ENCODE results near the gene COG7. TPM values are rescaled to one million over a fixed set of nuclear protein-coding genes. Genes with fewer than 3 reads are reported as not detected.

The COG7 gene
- total RNA-seq, 1 experiment from 2014 or later, result 22.1 TPM

DNA sequence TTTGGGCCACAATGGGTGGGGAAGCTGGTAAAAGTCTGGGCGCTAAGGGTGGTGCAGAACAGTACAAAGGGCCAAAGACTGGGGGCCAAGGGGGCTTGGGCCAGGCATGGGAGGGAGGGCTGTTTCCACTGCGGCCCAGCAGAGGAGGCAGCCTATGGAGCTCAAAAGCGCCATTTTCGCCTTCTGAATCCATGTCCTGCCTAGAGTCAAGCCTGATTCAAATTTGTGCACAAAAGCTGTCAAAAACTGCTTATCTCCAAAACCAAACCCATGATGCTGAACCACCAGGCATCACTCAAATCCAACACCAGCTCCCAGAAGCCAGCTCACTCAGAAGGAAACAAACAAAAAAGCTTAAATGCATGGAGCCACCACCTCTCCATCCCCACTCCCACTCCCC, 16.0 kb downstream of the COG7 start (continued):
- TF ChIP-seq, protein P1, sequence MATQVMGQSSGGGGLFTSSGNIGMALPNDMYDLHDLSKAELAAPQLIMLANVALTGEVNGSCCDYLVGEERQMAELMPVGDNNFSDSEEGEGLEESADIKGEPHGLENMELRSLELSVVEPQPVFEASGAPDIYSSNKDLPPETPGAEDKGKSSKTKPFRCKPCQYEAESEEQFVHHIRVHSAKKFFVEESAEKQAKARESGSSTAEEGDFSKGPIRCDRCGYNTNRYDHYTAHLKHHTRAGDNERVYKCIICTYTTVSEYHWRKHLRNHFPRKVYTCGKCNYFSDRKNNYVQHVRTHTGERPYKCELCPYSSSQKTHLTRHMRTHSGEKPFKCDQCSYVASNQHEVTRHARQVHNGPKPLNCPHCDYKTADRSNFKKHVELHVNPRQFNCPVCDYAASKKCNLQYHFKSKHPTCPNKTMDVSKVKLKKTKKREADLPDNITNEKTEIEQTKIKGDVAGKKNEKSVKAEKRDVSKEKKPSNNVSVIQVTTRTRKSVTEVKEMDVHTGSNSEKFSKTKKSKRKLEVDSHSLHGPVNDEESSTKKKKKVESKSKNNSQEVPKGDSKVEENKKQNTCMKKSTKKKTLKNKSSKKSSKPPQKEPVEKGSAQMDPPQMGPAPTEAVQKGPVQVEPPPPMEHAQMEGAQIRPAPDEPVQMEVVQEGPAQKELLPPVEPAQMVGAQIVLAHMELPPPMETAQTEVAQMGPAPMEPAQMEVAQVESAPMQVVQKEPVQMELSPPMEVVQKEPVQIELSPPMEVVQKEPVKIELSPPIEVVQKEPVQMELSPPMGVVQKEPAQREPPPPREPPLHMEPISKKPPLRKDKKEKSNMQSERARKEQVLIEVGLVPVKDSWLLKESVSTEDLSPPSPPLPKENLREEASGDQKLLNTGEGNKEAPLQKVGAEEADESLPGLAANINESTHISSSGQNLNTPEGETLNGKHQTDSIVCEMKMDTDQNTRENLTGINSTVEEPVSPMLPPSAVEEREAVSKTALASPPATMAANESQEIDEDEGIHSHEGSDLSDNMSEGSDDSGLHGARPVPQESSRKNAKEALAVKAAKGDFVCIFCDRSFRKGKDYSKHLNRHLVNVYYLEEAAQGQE (IDR thresholded peaks at IDR 0.05; ENCODE audit: low read depth), result no peak
- no peak for TF ChIP-seq EZH2phosphoT487 (IDR thresholded peaks at IDR 0.05; ENCODE audit: borderline replicate concordance)
- TF ChIP-seq, protein P2, sequence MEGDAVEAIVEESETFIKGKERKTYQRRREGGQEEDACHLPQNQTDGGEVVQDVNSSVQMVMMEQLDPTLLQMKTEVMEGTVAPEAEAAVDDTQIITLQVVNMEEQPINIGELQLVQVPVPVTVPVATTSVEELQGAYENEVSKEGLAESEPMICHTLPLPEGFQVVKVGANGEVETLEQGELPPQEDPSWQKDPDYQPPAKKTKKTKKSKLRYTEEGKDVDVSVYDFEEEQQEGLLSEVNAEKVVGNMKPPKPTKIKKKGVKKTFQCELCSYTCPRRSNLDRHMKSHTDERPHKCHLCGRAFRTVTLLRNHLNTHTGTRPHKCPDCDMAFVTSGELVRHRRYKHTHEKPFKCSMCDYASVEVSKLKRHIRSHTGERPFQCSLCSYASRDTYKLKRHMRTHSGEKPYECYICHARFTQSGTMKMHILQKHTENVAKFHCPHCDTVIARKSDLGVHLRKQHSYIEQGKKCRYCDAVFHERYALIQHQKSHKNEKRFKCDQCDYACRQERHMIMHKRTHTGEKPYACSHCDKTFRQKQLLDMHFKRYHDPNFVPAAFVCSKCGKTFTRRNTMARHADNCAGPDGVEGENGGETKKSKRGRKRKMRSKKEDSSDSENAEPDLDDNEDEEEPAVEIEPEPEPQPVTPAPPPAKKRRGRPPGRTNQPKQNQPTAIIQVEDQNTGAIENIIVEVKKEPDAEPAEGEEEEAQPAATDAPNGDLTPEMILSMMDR (IDR thresholded peaks at IDR 0.05 in 2 of 3, conservative IDR thresholded peaks at IDR 0.05 in 1 of 3; ENCODE audit: borderline replicate concordance in 1 of 3, insufficient read depth in 1 of 3, low read depth in 2 of 3, low read length in 2 of 3), result no peak
- TF ChIP-seq EGR1 (IDR thresholded peaks at IDR 0.05; ENCODE audit: low read depth), result no peak
- TF ChIP-seq SIN3A (IDR thresholded peaks at IDR 0.05; ENCODE audit: low read depth), result no peak
- TF ChIP-seq, protein P3, sequence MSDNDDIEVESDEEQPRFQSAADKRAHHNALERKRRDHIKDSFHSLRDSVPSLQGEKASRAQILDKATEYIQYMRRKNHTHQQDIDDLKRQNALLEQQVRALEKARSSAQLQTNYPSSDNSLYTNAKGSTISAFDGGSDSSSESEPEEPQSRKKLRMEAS (IDR thresholded peaks at IDR 0.05), result no peak
- TF ChIP-seq ZNF274 (IDR thresholded peaks at IDR 0.05; ENCODE audit: low read depth, low read length), result no peak
- TF ChIP-seq EZH2 (IDR thresholded peaks at IDR 0.05), result no peak
- TF ChIP-seq CEBPB (IDR thresholded peaks at IDR 0.05; ENCODE audit: low read depth), result no peak
- TF ChIP-seq SRF (IDR thresholded peaks at IDR 0.05; ENCODE audit: low read depth), result no peak
- no peak for TF ChIP-seq ELF1 (IDR thresholded peaks at IDR 0.05; ENCODE audit: borderline replicate concordance, low read depth)
- no peak for TF ChIP-seq RAD21 (IDR thresholded peaks at IDR 0.05; ENCODE audit: low read depth)
- no peak for TF ChIP-seq TCF7L2 (IDR thresholded peaks at IDR 0.05; ENCODE audit: borderline replicate concordance, extremely low read depth, insufficient read depth, insufficient read length)

Measured in HCT116 (cell line).